HG03064 (cell line): ENCODE results near the gene RAI1.

Experiments
- ATAC-seq: cut with Tn5 transposase; IDR thresholded peaks from one replicate; pipeline ENCODE4 v1.9.1; 2021; ENCODE audit warnings: low read depth; ENCODE audit not compliant: unreplicated experiment

RAI1 gene

DNA sequence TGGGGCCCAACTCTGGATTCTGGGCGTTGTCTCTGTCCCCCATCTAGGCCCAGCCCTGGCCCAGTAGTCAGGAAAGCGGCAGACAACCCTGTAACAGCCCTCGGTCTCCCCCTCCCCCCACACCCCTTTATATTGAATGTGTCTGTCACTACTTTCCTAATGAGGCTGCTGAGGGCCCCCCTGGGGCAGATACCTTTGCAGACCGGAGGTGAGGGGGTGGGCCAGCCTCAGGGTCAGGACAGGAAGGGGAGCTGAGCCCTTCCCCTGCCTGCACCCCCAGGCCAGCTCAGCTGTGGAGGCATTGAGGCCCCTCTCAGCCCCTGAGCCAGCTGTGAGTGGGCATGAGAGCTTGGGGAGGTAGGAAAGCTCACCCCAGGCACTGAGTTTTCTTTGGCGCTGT lies 17.1 kb downstream of the RAI1 start:
- ATAC-seq = no peak

DNA sequence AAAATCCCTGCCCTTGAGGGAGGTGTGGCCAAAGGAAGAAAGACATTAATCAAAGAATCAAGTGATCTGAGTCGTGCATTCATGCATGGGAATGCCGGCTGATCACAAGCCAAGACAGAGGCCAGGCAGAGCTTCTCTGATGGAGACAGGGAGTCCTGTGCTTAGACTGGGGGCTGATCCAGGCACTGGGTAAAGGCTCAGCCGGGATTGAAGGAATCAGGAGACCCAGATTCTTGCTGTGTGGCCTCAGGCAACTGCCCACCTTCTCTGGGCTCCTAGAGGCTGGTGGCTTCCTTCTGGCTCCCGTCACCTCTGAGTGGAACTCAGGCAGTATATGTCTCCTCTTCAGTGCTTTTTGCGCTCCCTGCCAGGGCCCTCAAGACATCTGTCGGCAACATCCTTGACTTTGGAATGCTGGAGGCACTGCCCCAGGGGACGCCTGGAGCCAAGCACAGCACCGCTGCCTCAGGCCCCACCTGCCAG lies 17.7 kb downstream of the RAI1 start:
- ATAC-seq = no peak

DNA sequence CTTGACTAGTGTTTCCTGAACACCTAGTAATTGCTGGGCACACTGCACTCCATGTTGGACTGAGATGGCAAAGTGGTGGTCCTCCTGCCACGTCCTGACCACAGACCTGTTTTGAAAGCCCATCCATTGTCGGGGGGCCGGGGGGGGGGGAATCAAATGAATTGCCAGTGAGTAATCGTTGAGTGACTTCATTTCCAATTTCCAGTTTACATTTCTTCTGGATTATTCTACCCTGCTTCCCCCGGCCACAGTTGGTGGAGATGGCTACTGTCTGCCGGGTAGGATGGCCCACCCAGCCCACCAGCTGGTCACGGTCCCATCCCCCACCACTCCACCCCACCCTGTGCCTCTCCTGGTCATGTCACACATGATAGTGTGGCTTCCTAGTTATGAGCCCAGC lies 18.2 kb downstream of the RAI1 start:
- ATAC-seq = no peak

DNA sequence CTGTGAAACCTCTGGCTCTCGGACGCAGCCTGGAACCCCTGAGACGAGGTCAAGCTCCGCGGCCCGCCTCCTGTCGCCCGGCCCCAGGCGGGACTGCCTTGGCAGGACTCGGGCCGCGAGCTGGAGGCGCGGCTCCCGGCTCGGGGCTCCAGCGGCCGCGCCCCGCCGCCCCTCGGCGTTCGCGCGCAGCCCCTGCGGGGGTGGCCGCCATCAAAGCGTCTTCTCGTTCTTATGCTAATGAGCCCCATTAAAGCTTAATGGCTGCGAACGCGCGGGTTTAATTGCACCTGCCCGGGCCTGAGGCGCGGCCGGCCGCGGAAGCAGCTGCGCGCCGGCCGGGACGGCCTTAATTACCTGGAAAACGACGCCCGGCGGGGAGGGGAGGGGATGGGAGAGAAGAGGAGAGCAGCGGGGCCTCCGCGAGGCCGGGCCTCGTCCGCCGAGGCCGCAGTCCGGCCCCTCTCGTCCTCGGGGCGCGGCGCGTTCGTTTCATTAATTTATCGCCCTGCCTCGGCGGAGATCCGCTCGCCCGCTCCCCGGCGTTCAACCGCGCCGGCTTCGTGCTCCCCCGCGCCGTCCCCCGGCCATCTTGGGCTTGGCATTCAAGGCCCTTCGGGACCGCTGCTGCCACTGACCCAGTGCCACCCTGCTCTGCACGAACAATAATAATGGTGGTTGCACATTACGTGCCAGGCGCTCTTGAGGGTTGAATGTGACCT lies 19.2 kb downstream of the RAI1 start:
- ATAC-seq = no peak

DNA sequence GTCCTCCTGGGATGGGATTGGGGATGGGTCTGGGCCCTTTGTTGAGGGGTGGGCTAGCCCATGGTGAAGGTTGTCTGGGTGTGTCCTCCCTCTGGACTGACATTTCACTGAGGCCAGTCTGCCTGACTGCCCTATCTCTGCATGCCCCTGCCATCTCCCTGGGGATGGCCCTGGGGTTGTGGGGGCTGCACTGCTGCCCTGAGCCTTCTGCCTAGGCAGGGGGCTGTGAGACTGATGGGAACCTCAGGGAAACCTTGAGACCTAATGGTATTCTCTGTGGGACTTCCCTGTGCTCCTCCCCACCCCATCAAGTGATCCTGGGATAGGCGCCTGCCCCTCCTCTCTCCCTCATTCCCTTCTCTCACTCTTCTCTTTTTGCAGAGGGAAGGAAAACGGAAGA lies 19.9 kb downstream of the RAI1 start:
- ATAC-seq = no peak

DNA sequence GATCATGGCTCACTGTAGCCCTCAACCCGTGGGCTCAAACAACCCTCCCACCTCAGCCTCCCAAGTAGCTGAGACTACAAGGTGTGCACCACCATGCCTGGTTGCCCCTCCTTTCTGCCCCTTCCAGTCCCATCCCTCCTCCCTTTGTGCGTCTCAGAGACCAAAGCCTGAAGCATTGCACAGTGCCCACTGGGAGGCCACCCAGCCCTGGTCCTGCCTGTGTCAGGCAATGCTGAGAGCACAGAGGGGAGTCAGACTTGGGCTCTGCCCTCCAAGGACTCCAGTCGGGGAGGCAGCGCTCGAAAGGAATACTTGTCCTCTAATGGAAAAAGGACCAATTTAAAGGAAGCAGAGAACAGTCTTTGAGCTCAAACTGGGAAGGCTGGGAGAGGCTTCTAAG lies 20.4 kb downstream of the RAI1 start:
- ATAC-seq = no peak

DNA sequence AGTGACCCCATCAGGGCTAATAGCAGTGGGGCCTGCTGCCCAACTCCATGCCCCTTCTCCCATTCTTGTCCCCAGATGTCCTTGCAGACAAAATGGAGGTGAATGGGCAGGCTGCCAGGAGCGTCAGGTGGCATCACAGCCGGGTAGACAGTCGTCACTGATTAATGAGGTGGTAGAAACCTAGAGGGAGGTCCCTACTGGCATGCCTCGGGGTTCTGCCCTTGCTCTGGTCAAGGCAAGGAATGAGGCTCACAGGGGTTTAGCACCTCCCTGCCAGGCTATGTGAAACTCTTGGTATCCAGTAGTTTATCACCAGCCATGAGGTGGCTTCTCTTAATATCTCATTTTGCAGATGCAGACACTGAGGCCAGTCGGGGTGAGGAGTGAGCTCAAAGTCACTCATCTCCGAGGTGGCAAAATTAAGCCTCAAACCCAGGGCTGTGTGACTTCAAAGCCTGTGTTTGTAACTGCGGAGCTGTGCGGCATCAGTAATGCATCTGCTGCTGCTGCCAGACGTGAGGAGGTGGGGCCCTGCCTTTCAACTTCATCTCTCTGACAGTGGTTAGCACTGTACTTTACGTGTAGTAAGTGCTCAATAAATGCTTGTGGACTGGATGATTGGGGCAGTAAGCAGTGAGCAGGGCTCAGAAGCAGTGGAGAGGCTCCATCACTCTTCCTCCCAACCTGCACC lies 21.3 kb downstream of the RAI1 start:
- ATAC-seq = no peak

DNA sequence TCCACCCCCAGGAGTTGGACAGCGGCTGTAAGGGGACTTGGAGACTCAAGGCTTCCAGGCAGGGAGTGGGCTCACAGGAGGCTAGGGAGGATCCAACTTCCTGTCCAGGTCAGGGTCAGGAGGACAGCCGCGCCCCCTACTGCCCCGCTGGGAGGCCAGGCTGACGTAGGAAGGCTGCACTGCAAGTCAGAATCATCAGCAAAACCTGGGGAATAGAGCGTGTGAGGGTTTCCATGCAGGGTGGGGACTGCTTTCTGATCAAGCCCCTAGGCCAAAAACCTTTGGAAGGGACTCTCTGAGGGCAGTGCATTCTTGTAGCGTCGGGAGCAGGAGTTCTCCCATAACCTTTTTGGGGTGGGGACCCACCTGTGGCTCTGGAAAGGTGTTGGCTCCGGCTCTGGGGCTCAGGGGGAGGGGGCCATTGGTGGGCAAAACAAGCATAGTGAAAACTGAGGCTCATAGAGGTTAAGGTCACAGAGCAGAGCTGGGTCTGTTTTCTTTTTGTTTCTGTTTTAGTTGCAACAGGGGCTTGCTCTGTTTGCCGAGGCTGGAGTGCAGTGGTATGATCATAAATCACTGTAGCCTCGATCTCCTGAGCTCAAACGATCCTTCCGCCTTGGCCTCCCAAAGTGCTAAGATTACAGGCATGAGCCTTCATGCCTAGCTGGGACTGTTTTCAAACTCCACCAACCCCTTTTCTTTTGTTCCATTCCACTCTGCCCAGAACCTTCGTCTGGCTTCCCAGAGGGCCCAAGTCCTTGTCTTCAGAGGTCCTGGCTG lies 22.1 kb downstream of the RAI1 start:
- ATAC-seq = no peak

DNA sequence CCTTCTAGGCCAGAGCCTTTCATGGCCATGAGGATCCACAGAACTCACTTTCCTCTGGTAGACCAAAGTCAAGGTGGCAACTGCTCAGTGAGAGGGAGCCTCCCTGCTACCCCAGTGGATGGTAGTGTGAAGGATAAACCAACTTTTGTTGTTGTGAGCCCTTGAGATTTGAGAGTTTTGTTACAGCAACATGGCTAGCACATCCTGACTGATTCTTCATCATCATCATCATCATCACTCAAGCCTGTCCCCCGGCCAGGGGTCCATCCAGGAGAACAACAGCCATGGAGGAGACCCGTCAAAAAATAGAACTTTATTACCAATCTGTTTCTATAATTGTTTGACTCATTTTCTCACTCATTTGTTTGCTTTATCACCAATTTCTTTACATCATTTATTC lies 23.7 kb downstream of the RAI1 start:
- ATAC-seq = no peak

DNA sequence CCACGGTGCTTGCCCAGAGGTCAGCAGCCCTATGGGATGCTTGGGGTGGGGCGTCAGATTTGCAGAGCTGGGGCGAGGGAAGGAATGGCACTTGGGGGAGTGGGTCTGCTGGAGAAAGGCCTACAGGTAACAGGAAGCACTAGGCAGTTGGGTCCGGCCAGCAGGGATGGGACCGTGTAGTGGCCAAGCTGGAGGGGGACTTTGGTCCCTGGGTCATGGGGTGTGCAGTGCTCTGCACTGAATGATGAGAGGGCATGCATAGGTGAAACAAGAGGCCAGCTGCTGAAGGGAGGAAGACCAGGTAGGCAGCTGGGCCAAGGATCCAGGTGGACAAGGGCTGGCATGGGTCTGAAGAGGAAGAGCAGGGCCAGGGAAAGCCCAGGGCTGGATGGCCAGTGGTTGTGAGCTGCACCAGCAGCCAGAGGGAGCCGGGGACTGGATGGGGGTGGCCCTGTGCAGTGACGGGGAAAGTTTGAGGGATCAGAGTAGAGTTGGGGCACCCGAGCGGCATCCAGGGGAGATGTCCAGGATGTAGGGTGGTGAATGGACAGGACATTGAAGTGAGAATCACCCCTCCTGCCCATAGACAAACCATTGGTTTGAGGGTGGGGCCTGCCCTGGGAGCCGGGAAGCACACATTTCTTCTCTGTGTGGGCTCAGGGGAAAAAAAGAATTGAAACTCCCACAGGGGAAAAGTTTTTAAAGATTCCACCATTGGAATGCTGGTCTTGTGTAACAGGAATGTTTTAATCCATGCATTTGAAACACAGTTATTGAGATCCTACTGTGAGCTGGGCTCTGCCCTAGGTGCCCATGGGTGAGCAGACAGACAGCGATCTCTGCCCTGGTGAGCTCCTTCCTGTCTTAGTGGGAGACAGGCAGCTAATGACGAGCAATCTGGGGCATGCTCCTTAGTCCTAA lies 25.1 kb downstream of the RAI1 start:
- no peak for ATAC-seq

DNA sequence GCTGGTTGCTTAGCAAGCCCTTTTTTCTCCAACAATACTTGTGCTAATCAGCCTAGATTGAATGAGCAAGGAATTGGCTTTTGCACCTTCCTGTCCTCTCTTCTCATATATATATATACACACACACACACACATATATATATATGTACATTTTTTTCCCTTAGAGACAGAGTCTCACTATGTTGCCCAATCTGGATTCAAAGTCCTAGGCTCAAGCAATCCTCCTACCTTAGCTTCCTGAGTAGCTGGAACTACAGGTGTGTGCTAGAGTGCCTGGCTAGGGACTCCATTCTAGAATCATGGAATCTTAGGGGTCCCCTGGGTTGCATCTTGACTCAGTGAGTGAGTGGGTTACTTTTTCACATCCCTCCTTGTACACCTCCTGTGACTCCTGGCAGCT lies 27.0 kb downstream of the RAI1 start:
- no peak for ATAC-seq

DNA sequence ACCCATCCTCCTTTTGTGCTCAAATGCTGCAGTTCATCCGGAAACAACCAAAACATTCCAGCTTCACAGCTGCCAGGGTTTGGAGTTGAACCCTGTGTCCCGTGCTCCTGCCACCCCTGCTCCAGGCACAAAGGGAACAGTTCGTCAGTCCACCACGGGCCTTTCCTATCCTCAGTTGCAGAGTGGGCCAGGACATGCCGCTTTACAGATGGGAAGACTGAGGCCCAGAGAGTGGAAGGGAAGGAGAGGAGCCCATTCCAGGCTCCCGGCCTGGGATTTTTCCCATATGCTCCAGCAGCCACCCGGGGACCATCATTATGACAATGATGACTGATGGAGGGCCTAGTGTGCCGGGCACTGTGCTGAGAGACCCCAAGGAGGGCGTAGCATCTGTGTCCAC lies 27.6 kb downstream of the RAI1 start:
- ATAC-seq = no peak

DNA sequence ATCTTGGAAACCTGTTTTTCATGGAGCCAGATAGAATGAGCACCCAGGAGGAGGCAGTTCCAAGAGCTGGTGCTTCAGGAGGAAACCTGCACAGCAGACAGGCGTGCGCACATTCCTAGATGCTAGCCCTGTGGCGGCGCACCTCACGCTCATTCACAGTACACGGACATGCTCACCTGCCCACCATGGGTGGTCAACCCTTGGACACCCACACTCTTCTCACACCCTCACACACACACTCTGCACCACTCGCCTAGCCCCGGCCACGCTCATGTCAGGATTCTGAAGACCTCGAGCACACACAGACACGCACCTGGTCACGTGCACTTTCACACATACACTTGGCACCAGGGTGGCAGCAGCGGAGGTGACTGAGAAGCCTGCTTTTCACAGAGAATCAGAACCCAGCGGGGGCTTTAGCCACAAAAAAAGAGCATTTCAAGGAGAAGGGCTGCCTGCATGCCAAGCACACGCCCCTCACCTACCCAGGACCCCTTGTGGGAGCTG lies 28.6 kb downstream of the RAI1 start:
- ATAC-seq = no peak

DNA sequence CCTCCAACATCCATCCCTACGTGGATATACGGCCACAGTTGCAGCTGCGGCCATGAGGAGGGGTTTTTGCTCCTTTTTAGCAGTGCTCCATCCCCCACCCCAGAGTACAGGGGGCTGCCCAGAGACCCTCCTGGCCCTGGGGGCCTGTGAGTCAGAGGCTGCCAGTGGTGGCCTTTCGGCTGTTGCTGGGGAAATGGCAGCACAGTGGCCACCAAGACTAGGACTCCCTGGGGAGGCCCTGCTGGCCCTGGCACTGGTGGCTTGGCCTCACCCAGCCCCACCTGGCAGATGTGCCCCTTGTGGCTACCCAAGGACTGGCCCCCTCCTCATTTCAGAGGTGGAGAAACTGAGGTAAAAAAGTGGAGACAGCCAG lies 29.1 kb downstream of the RAI1 start:
- no peak for ATAC-seq

DNA sequence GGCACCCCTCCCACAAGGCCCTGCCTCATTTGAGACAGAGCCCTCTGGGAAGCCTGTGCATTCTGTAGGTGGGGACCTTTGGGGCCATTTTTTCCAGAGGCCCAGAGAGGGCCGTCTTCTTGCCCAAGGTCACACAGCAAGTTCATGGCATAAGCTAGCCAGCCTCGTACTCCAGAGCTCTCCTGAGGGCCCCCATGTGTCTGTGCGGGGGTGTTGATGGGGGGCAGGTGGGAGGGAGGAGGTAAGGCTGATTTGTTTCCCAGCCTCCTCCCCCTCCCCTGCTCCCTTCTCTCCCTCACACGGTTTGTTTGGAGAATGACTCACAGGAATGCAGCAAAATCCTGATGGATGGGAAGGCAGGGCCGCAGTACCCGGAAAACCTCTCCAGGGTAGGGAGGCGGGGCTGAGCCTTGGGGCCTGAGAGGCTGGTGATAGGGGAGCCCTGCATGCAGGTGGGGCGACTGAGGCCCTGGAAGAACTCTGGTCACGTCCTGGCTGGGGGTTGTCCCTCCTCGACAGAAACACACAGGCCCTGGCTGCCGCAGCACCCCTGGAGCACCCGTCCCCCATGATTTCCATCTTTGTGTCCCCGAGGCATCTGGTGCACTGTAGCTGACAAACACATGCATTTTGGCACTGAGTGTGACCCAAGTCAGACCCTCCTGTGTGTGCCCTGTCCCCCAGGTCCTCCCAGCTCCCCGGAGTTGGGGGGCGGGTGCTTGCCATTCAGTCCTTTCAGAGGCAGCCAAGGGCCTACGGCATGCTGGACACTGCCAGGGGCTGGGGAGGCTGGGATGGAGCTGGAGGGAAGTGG lies 29.7 kb downstream of the RAI1 start:
- ATAC-seq = no peak

DNA sequence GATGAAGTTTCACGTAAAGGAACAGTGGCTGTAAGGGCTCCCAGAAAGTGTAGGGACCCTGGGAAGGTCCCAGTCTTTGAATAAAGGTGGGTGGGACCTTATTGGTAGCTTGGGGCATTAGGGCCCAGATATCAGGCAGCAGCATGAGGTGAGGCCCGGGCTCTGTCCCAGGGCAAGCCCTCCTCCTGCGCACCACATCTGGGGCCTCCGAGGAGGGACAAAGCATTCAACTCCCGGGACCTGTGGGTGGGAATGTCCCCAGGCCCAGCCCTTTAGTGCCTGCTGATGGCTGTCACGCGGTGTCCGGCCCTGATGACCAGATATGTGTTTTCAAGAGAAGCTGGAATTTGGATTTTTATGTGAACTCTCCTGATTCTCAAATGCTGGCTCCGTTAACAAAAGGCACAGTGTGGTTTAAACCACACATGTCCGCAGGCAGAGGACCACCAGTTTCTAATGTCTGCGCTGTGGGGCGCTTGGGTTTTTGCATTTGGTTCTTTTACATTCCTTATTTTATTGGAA lies 30.4 kb downstream of the RAI1 start:
- ATAC-seq = no peak

DNA sequence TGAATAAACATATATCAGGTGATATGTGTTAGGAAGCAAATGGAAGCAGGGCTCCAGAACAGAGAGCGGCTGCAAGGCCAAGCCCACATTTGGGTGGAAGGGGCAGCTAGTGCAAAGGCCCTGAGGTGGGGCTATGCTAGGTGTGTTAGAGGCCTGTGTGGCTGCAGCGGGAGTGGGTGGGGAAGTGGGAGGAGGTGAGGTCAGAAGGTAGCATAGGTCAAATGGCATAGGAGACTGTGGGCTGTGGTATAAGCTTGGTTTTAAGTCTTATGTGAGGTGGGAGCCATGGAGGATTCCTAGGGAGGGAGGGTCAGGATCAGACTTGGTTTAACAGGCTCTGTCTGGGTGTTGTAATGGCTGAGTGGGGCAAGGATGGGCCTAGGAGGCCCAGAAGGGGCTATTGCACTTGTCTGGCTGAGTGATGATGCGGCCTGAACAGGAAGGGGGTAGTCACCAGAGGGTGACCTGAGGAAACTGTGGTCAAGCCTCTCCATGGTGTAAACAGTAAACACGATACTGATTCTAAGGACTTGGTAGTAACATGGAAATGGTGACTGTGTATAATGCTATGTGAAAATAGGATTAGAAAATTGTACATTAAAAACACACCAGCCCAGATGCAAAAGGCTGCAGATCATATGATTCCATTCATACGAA lies 31.1 kb downstream of the RAI1 start:
- ATAC-seq = no peak

DNA sequence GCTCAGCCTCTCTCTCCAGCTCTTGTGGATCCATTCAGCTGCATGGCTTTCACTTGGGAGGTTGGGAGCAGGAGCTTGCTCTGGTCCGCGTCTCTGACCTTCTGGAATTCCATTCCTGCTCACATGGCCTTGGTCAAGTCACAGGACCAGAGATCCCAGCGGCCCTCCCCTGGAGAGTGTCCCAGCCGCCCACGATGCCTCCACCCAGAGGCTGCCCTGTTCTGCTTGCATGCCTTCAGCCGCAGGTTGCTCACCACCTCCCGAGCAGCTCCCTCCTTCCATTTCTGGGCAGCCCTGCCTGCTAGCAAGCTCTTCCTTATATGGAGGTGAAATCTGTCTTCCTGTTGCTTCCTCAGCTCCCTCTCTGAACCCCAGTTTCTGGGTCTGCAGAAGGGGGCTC lies 32.6 kb downstream of the RAI1 start:
- ATAC-seq = no peak
